ENCODE measurements around the gene FKBP1A. TPM values are rescaled to one million over a fixed set of nuclear protein-coding genes. Genes with fewer than 3 reads are reported as not detected.
"Not testable (repeated sequence)": the region's sequence is repeated elsewhere in the genome, so short reads cannot be mapped to it uniquely, and the experiment has no call there.

Gene FKBP1A
- total and polyA plus RNA-seq, 12 donors, result 51.7 to 917 (median 137) TPM

DNA sequence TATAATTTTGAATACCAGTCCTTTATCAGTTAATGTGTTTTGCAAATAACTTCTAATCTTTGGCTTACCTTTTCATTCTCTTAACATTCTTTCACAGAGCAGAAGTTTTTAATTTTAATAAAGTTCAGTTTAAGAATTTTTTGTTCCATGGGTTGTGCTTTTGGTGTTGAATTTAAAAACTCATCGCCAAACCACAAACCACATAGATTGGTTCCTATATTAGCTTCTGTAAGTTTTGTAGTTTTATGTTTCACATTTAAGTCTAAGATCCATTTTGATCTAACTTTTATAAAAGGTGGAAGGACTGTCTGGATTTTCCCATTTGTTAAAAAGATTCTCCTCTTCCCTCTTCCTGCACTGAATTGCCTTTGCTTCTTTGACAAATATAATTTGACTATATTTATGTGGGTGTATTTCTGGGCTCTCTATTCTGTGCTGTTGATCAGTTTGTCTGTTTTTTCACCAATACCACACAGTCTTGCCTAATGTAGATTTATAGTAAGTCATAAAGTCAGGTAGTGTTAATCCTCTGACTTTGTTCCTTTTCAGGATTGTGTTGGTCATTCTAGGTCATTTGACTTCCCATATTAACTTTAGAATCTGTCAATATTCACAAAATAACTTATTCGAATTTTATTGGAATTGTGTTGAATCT, 46.4 kb downstream of the FKBP1A start:
- 76 to 84% (median 83%) methylated on average over 2 of the region's 2 CpGs for WGBS, 4 donors
- TF ChIP-seq, protein P1, sequence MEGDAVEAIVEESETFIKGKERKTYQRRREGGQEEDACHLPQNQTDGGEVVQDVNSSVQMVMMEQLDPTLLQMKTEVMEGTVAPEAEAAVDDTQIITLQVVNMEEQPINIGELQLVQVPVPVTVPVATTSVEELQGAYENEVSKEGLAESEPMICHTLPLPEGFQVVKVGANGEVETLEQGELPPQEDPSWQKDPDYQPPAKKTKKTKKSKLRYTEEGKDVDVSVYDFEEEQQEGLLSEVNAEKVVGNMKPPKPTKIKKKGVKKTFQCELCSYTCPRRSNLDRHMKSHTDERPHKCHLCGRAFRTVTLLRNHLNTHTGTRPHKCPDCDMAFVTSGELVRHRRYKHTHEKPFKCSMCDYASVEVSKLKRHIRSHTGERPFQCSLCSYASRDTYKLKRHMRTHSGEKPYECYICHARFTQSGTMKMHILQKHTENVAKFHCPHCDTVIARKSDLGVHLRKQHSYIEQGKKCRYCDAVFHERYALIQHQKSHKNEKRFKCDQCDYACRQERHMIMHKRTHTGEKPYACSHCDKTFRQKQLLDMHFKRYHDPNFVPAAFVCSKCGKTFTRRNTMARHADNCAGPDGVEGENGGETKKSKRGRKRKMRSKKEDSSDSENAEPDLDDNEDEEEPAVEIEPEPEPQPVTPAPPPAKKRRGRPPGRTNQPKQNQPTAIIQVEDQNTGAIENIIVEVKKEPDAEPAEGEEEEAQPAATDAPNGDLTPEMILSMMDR (IDR thresholded peaks at IDR 0.05), result no peak
- TF ChIP-seq POLR2A (IDR thresholded peaks at IDR 0.05), result no peak
- H3K9me3 ChIP-seq (replicated peaks in 1 of 3), result peaks cover 0 to 8% (median 3%) of the 10 kb centered on the region in 3 donors
- H3K27ac ChIP-seq, result no peak overlapping the region
- H3K27me3 ChIP-seq, result no peaks in the 10 kb centered on the region
- no peaks in the 10 kb centered on the region for H3K36me3 ChIP-seq (replicated peaks in 1 of 2)
- H3K4me3 ChIP-seq, result no peak overlapping the region
- no peaks in the 10 kb centered on the region for H3K4me1 ChIP-seq (replicated peaks in 1 of 2)
- intact Hi-C loops (cut with DNase I), result no loop called here
- no peak for DNase-seq

DNA sequence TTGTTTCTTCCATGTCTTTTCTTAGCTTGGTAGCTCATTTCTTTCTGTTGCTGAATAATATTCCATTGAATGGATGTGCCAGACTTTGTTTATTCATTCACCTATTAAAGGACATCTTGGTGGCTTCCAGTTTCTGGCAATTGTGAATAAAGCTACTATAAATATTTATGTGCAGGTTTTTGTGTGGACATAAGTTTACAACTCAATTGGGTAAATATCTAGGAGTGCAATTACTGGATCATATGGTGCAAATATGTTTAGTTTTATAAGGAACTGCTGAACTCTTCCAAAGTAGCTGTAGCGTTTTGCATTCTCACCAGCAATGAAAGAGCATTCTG, 47.1 kb downstream of the FKBP1A start:
- 92 to 98% (median 96%) methylated on average over 1 of the region's 1 CpG for WGBS, 4 donors
- intact Hi-C loops (cut with DNase I), result no loop called here
- Histone ChIP-seq H3K27me3 (no peaks in the 10 kb centered on the region), H3K9me3 (replicated peaks in 1 of 3) (peaks cover 0 to 8% (median 3%) of the 10 kb centered on the region in 3 donors), H3K4me1 (replicated peaks in 1 of 2) (no peaks in the 10 kb centered on the region), H3K27ac (no peak overlapping the region), H3K4me3 (no peak overlapping the region), H3K36me3 (replicated peaks in 1 of 2) (no peaks in the 10 kb centered on the region)
- TF ChIP-seq POLR2A (IDR thresholded peaks at IDR 0.05), result no peak
- TF ChIP-seq, protein P1 (IDR thresholded peaks at IDR 0.05), result no peak
- DNase-seq, result no peak

DNA sequence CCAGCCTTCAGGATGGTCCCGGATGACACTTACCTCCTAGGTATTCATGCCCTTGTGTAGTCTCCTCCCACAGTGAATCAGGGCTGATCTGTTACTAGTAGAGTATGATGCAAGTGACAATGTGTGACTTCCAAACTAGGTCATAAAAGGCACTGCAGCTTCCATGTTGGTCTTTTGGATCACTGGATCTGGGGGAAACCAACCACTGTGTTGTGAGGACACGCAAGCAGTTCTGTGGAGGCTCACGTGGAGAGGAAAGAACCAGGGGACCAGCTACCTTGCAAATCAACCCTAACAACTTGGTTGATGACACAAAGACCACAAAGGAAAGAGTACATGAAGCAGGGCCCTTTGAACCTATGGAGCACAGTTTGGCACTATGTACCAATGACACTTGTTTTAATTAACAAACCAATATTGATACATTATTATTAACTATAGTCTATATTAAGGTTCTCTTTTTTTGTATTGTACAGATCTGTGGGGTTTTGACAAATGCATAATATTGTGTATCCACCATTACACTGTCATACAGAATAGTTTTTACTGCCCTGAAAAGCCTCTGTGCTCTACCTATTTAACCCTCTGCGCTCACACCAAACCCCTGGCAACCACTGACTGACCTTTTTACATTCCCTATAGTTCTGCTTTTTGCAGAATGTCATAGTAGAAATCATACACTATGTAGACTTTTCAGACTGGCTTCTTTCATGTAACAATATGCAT, 47.7 kb downstream of the FKBP1A start:
- no peak for DNase-seq
- H3K27me3 ChIP-seq, result no peaks in the 10 kb centered on the region
- no peaks in the 10 kb centered on the region for H3K4me1 ChIP-seq (replicated peaks in 1 of 2)
- no peak overlapping the region for H3K27ac ChIP-seq
- H3K36me3 ChIP-seq (replicated peaks in 1 of 2), result no peaks in the 10 kb centered on the region
- intact Hi-C loops (cut with DNase I), result no loop called here
- peaks cover 0 to 6% (median 3%) of the 10 kb centered on the region in 3 donors for H3K9me3 ChIP-seq (replicated peaks in 1 of 3)
- H3K4me3 ChIP-seq, result no peak overlapping the region
- TF ChIP-seq, protein P1 (IDR thresholded peaks at IDR 0.05), result no peak
- no peak for TF ChIP-seq POLR2A (IDR thresholded peaks at IDR 0.05)
- WGBS, 4 donors, result 78 to 94% (median 88%) methylated on average over 4 of the region's 4 CpGs

DNA sequence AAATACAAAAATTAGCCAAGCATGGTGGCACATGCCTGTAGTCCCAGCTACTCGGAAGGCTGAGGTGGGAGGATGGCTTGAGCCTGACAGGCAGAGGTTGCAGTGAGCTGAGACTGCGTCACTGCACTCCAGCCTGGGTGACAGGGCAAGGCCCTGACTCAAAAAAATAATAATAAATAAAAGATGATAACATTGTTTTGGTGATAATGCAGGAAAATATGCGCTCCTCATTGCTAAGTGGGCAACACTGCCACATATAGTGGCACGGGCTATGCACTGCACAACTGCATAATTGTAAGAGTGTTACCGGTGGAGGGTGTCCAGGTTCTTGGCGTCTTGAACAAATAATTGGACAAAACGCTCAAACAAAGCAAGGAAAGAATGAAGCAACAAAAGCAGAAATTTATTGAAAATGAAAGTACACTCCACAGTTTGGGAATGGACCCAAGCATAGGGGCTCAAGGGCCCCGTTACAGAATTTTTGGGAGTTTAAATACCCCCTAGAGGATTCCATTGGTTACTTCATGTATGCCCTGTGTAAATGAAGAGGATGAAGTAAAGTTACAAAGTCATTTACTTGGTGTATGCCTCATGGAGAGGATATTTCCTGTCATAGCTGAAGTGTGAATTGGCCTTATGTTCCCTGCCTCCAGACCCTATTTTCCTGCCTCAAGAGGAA, 49.3 kb downstream of the FKBP1A start:
- peak in 1 of 7 donors; percentile 43 for DNase-seq
- TF ChIP-seq, protein P1 (IDR thresholded peaks at IDR 0.05), result peak in 1 of 6 experiments; percentile 9
- H3K27me3 ChIP-seq; H3K4me3 ChIP-seq; H3K4me1 ChIP-seq (replicated peaks in 1 of 2); H3K36me3 ChIP-seq (replicated peaks in 1 of 2); H3K27ac ChIP-seq; H3K9me3 ChIP-seq (replicated peaks in 1 of 3); intact Hi-C loops (cut with DNase I): not testable (repeated sequence)
- WGBS, 4 donors, result 93 to 95% (median 94%) methylated on average over 8 of the region's 8 CpGs

Measured in adrenal gland (tissue), 12 donors.